ENCODE data around the gene PCBP1.
"Not testable (repeated sequence)": the region's sequence is repeated elsewhere in the genome, so short reads cannot be mapped to it uniquely, and the experiment has no call there.

Gene PCBP1

GRCh38 chr2:70101174-70101573, 13.9 kb downstream of the PCBP1 start:
- DNase-seq: no peak

DNA sequence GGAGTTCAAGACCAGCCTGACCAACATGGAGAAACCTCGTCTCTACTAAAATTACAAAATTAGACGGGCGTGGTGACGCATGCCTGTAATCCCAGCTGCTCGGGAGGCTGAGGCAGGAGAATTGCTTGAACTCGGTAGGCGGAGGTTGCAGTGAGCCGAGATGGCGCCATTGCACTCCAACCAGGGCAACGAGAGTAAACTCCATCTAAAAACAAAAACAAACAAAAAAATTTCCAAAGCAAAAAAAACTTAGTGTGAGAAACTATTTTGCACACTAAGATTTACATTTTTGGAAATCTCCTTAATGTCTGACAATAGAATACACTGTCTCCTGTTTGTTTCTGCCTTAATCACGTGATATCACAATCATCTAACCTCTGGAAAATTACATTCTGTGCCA, 14.4 kb downstream of the PCBP1 start:
- DNase-seq: not testable (repeated sequence)

- not testable (repeated sequence) for DNase-seq
These were observed 15.1 kb downstream of the PCBP1 start for GRCh38 chr2:70102323-70102905.

GRCh38 chr2:70103531-70104061, 16.3 kb downstream of the PCBP1 start:
- DNase-seq: no peak

GRCh38 chr2:70104231-70105111, 17.2 kb downstream of the PCBP1 start:
- no peak for DNase-seq

DNA sequence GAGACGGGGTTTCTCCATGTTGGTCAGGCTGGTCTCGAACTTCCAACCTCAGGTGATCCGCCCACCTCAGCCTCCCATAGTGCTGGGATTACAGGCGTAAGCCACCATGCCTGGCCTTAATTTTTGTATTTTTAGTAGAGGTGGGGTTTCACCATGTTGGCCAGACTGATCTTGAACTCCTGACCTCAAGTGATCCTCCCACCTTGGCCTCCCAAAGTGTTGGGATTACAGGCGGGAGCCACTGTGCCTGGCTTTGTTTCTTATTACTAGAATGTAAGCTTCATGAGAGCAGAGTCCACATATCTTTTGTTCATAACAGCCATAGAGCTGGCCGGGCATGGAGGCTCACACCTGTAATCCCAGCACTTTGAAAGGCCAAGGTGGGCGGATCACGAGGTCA, 18.9 kb downstream of the PCBP1 start:
- not testable (repeated sequence) for DNase-seq

GRCh38 chr2:70110397-70110796, 23.1 kb downstream of the PCBP1 start:
- not testable (repeated sequence) for DNase-seq

GRCh38 chr2:70111752-70112591, 24.7 kb downstream of the PCBP1 start:
- no peak for DNase-seq

GRCh38 chr2:70113359-70114070, 26.2 kb downstream of the PCBP1 start:
- DNase-seq: no peak

DNA sequence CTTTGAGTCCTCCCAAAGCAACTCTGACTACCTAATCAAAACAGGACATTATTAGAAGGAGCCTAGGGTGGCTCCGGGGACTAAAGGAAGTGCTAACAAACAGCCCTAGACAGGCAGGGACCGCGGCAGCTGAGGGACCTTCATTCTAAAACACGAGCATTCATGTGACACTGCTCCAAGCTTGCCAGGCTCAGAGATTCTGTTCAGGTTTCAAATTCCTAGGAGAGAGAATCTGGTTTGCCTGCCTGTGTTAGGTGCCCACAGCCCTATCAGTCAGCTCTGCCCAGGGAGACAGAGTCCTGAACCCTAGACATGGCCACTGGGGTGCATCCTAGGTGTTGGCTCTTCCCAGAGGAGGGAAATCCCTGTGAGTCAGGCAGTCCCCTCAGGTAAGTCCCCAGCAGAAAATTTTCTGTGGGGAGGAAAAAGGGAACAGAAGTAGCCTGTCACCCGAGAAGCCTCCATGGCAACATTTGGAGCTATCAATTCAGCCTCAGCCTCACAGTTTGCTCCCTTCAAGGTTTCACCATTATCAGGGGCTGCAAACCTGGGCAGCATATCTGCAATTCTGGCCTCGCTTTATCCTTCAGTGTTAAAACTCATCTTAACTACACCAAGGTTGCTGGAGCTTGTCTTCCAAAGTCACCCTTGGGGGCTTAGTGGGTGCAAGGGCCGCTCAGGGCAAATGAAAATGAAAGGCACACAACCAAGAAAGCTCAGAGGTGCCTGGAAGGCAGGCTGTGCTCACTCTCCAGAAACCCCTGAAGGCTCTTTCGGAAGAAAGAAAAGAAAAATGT, 28.6 kb downstream of the PCBP1 start:
- peak; percentile 27 for DNase-seq

GRCh38 chr2:70116936-70117552, 29.8 kb downstream of the PCBP1 start:
- no peak for DNase-seq

- no peak for DNase-seq
These were observed 31.6 kb downstream of the PCBP1 start for GRCh38 chr2:70118798-70119454.

DNA sequence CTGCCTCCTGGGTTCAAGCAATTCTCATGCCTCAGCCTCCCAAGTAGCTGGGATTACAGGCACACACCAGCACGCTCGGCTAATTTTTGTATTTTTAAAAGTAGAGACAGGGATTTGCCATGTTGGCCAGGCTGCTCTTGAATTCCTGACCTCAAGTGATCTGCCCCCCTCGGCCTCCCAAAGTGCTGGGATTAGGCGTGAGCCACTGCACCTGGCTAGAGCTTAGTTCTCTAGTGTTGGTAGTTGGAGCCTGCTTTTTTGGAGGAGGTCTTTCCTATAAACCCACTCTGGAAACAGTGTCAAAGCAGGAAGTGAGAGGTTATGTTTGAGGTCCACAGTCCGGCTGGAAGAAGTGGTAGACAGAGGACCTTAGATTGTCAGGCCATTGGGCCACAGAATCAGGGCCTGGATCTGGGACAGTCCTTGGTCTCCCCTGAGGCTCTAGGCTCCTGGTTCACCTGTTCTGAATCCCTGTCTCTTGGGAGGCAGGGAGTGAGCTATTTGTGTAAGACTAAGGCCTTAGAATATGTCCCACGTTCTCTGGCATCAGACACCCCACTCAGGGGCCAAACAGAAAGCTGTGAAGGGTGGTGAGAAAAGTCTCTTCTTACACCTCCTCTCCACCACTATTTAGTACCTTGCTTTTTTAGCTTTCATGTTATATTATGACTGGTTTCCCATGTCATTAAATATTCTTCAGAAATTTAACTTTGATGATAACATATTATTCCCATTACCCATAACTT, 34.5 kb downstream of the PCBP1 start:
- no peak for DNase-seq

DNA sequence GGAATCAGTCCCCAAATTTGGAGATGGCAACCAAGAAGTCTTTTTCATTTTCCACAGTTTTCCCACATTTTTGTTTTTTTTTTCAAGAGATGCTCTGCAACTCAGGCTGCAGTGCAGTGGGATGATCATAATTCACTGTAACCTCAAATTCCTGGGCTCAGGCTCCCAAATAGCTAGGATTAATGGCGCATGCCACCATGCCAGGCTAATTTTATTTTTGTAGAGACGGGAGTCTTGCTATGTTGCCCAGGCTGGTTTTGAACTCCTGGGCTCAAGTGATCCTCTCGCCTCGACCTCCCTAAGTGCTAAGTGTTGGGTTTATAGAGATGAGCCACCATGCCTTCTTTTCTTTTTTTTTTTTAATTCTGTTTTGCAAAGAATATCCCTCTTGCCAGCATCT, 35.2 kb downstream of the PCBP1 start:
- no peak for DNase-seq

DNA sequence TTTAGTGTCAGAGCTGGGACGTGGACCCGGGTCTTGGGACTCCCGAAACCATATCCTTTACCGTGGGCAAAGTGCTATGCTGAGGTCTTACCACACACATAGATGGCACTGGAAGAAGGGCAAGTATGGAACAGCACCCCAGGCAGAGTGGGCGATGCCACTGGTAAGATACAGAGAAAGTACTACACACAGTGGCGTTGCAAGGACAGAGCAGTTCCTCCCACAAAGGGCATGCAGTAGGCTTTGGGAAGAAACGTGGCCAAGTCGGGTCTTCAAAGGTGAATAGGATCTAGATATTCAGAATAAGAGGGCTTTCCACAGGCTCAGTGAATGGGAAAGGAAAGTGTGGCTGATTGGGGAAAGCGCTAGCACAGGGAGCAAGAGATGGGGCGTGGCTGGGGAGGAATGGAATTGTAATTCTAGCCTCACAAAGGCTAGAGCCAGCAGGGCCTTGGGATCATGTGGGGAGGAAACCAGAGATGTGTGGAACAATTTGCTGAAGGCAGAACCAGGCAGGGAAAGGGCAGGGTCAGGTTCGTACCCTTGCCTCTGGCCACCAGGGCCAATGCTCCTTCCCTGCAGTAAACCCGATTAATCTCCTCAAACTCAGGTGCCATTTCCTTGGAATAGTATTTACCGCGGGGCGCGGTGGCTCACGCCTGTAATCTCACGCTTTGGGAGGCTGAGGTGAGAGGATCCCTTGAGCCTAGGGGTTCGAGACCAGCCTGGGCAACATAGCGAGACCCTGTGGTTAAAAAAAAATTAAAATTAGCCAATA, 36.0 kb downstream of the PCBP1 start:
- DNase-seq: no peak

DNA sequence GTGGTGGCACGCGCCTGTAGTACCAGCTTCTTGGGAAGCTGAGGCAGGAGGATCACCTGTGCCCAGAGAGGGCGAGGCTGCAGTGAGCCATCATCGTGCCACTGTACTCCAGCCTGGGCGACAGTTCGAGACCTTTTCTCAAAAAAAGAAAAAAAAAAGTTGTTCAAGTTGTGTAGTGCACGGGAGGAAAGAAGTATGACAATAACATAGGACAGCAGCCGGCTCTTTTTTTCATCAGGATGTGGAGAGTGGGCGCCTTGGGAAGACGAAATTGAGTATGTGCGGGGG, 36.5 kb downstream of the PCBP1 start:
- no peak for DNase-seq

- peak; percentile 55 for DNase-seq
These were observed 37.8 kb downstream of the PCBP1 start for GRCh38 chr2:70124983-70125480.

GRCh38 chr2:70125498-70125898, 38.2 kb downstream of the PCBP1 start:
- no peak for DNase-seq

- DNase-seq: no peak
These were observed 39.1 kb downstream of the PCBP1 start for GRCh38 chr2:70126413-70126812.
